ENCODE data around the gene MAGEB17.

DNA sequence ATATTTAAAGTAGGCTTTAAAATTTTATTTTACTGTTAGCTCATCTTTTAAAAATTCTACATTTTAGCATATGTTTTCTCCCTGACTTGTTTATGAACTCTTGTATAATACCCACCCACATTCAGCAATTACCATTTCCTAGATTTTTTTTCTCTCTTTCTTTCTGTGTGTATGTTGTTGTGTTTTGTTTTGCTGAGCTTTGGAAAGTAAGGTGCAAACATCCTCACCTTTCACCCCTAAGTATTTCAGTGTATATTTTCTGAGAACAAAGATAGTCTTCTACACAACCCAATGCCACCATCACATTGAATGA is 25.1 kb upstream of the MAGEB17 start:
- TF ChIP-seq, protein P1, sequence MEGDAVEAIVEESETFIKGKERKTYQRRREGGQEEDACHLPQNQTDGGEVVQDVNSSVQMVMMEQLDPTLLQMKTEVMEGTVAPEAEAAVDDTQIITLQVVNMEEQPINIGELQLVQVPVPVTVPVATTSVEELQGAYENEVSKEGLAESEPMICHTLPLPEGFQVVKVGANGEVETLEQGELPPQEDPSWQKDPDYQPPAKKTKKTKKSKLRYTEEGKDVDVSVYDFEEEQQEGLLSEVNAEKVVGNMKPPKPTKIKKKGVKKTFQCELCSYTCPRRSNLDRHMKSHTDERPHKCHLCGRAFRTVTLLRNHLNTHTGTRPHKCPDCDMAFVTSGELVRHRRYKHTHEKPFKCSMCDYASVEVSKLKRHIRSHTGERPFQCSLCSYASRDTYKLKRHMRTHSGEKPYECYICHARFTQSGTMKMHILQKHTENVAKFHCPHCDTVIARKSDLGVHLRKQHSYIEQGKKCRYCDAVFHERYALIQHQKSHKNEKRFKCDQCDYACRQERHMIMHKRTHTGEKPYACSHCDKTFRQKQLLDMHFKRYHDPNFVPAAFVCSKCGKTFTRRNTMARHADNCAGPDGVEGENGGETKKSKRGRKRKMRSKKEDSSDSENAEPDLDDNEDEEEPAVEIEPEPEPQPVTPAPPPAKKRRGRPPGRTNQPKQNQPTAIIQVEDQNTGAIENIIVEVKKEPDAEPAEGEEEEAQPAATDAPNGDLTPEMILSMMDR (conservative IDR thresholded peaks at IDR 0.05), result no peak
- TF ChIP-seq EZH2 (IDR thresholded peaks at IDR 0.05; ENCODE audit: low read depth), result no peak
